HG02610 (cell line): ENCODE results near the gene CANX.
"Not testable (repeated sequence)": the region's sequence is repeated elsewhere in the genome, so short reads cannot be mapped to it uniquely, and the experiment has no call there.

ENCODE experiments used
- ATAC-seq: cut with Tn5 transposase; IDR thresholded peaks from one replicate; pipeline ENCODE4 v1.9.1; 2021; ENCODE audit warnings: mild to moderate bottlenecking, moderate library complexity; ENCODE audit not compliant: unreplicated experiment

Gene CANX

GRCh38 chr5:179697993-179698934 is 503 bp upstream of the CANX start:
- peak; percentile 89 for ATAC-seq

- peak; percentile 38 for ATAC-seq
These were observed 960 bp downstream of the CANX start for GRCh38 chr5:179699616-179700237.

GRCh38 chr5:179700401-179700918 is 1.7 kb downstream of the CANX start:
- ATAC-seq, result no peak

- ATAC-seq, result no peak
These were observed 17.5 kb downstream of the CANX start for GRCh38 chr5:179716286-179716685.

- ATAC-seq, result no peak
These were observed 21.5 kb downstream of the CANX start for GRCh38 chr5:179720222-179720621.

GRCh38 chr5:179724163-179724562 is 25.4 kb downstream of the CANX start:
- ATAC-seq, result no peak

GRCh38 chr5:179727106-179727505 is 28.3 kb downstream of the CANX start:
- ATAC-seq, result no peak

DNA sequence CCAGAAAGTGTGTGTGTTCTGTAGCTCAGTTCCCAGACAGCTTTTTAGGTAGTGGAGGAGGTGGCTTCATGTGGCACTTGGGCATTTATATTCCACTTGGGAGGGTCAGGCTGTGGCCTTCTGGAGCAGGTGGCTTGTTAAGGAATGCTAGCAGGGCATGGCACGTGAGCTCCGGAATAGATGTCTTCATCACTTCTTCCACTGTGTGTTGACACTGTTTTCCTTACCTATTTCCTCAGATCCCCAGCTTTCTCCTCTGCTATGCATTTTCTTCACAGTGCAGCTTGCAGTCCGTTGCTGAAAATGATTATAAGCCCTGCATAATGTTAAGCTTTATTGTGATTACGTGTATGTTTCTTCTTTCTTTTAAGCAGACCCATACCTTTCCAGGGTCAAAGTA is 30.5 kb downstream of the CANX start:
- ATAC-seq, result no peak

- ATAC-seq, result no peak
These were observed 31.0 kb downstream of the CANX start for GRCh38 chr5:179729727-179730126.

- ATAC-seq, result no peak
These were observed 31.6 kb downstream of the CANX start for GRCh38 chr5:179730356-179730755.

GRCh38 chr5:179730852-179731251 is 32.1 kb downstream of the CANX start:
- ATAC-seq, result no peak

GRCh38 chr5:179731791-179732411 is 33.1 kb downstream of the CANX start:
- peak; percentile 24 for ATAC-seq

DNA sequence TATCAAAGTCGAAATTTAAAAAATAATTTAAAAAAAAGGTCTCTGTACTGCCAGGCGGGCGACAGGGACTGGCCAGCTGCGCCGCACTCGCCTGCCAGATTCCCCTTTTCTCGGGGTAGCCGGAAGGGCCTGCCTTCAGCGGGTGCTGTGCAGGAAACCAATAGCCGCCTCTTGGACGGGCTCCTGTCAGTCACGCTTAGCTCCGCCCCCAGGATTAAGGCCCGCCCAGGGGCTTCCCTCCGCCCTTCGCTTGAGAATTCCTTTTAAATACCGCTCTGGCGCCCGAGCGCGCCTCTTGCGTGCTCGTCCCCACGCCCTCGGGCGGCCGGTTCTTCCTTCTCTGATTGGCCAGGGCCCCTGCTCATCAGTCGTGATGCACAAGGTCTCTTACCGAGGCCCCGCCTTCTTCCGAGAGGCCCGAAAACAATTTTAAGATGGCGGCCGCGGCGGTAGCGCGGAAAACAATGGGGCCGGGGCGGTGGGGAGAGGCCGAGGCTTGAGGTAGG is 33.7 kb downstream of the CANX start, which contains the start of gene MAML1:
Gene MAML1 (plus strand): TSS at position 411 of the 506 bp plus-strand sequence. CDS start 291 bp downstream, outside the sequence.
- ATAC-seq, result peak; percentile 95

DNA sequence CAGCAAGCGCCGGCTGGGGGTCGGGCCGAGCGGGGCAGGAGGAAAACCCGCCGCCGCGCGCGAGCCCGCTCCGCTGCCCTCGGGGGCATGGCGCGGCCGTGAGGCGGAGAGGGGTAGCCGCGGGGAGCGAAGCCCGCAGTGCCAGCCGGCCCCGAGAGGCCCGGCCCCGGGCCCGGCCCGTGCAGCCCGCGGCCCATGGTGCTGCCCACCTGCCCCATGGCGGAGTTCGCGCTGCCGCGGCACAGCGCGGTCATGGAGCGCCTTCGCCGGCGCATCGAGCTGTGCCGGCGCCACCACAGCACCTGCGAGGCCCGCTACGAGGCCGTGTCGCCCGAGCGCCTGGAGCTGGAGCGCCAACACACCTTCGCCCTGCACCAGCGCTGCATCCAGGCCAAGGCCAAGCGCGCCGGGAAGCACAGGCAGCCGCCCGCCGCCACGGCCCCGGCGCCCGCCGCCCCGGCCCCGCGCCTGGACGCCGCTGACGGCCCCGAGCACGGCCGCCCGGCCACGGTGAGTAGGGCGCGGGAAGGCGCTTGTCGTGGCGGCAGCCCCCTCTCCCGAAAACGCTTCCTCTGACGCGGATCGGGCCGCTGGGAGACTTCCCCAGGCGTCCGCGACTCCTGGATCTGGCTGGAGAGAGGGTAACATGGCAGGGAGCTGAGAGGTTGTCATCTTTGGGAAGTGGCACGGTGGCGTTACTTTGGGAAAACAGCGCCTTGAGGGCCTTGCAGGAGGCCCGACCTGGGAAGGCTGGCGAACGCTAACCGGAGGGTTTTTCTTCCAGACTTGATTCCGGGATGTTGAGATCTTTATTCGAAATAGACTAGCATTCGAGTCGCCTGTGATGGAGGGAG is 34.4 kb downstream of the CANX start:
- ATAC-seq, result peak; percentile 21

- no peak for ATAC-seq
These were observed 35.0 kb downstream of the CANX start for GRCh38 chr5:179733772-179734126.

DNA sequence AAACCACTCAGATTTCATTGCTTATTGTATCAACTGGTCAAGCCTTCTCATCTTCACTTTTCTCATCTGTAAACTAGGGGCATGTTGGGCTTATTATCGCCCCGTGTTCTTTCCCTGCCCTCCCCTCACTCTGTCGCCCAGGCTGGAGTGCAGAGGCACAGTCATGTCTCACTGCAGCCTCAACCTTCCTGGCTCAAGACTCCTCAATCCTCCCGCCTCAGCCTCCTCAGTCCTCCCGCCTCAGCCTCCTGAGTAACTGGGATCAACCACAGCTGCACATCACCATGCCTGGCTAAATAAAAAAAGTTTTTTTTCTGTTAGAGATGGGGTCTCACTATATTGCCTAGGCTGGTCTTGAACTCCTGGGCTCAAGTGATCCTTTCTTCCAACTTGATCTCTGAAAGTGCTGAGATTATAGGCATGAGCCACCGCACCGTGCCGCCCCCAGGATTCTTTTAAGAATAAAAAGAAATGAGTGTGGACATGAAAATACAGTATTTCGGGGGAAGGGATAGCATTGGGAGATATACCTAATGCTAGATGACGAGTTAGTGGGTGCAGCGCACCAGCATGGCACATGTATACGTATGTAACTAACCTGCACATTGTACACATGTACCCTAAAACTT is 35.9 kb downstream of the CANX start:
- no peak for ATAC-seq

GRCh38 chr5:179738742-179739141 is 40.0 kb downstream of the CANX start:
- no peak for ATAC-seq

- ATAC-seq, result not testable (repeated sequence)
These were observed 45.3 kb downstream of the CANX start for GRCh38 chr5:179744106-179744505.

GRCh38 chr5:179746872-179747271 is 48.1 kb downstream of the CANX start:
- no peak for ATAC-seq

DNA sequence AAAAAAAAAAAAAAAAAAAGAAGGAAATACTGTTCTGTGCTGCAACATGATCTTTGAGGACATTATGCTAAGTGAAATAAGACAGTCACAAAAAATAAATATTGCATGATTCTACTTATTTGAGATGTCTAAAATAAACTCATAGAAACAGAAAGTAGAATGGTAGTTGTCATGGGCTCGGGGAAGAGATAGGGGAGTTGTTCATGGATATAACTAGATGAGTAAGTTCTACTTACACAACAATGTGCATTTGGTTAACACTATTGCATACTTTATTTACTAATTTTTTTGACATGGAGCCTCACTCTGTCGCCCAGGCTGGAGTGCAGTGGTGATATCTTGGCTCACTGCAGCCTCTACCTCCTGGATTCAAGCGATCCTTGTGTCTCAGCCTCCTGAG is 49.0 kb downstream of the CANX start:
- no peak for ATAC-seq
